WI38 (cell line): ENCODE measurements around the gene KRT80.

Experiments
- H3K4me3 ChIP-seq: 2 replicates; pipeline ENCODE4 v1.5.1; 2011; ENCODE audit warnings: low read depth, mild to moderate bottlenecking, control low read depth, low read length
- CTCF ChIP-seq: IDR thresholded peaks from 2 replicates; pipeline ENCODE4 v1.5.1; 2012; ENCODE audit warnings: low read depth, mild to moderate bottlenecking, control low read depth, low read length

KRT80 gene

GRCh38 chr12:52208424-52209165 is 16.8 kb upstream of the KRT80 start:
- H3K4me3 ChIP-seq, result no peak overlapping the region
- no peak for TF ChIP-seq CTCF

GRCh38 chr12:52207895-52208294 is 16.1 kb upstream of the KRT80 start:
- TF ChIP-seq CTCF, result no peak
- no peak overlapping the region for H3K4me3 ChIP-seq

GRCh38 chr12:52207106-52207505 is 15.3 kb upstream of the KRT80 start:
- TF ChIP-seq CTCF, result no peak
- H3K4me3 ChIP-seq, result no peak overlapping the region

- TF ChIP-seq CTCF, result no peak
- H3K4me3 ChIP-seq, result no peak overlapping the region
Observed at GRCh38 chr12:52206304-52207040, 14.7 kb upstream of the KRT80 start.

GRCh38 chr12:52205612-52206303 is 13.9 kb upstream of the KRT80 start:
- no peak overlapping the region for H3K4me3 ChIP-seq
- TF ChIP-seq CTCF, result no peak

GRCh38 chr12:52204931-52205505 is 13.2 kb upstream of the KRT80 start:
- no peak overlapping the region for H3K4me3 ChIP-seq

More at GRCh38 chr12:52204931-52205505, 13.2 kb upstream of the KRT80 start:
- no peak for TF ChIP-seq CTCF
